Measurements from ENCODE around the gene CADPS. TPM values are rescaled to one million over a fixed set of nuclear protein-coding genes. Genes with fewer than 3 reads are reported as not detected.

Gene CADPS
- polyA plus RNA-seq, 3 donors, result 1.2 to 2.4 (median 1.2) TPM

DNA sequence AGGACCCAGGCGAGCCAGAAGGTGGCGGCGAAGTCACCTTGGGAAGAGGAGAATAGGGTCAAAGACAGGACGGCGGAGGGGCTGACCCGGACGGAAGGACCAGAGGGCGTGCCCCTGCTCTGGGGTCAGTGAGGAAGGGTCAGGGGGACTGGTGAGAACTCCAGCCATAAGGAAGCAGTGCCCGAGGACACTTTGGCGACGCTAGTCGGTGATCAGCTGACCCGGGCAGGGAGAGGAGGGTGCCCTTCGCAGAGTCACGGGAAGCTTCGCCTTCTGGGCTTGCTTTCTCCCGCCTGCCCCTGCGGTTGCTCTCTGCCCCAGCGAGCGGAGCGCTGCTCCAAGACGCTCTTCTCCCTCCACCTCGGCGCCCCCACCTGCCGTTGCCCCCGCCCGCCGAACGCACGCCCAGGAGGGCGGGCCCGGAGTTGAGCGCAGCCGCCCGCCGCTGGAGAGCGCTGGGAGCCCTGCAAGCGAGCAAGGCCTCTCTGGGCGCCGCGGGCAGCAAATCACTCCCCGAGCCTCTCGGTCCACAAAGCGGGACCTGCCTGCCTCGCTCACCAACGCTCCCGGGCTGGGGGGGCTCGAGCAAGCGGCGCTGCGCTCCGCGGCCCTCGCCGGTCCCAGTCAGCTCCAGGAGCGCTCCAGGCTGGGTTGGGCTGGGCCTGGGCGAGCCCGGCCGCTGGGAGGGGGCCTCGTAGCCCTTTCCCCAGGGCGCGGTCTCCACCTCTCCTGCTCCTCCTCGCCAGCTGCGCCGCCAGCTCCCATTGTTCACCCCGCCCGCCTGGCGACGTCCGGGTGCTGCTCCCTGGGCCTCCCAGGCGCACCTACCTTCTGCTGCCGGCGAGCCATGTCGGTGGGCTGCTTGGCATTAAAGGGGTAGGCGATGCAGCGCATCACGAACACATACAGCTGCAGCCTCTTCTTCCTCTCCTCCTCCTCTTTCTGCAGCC lies 1.2 kb downstream of the CADPS start:
- DNase-seq (ENCODE audit: low read depth in 3 of 3, low spot score in 2 of 3), result no peak

GRCh38 chr3:62873451-62873760 lies 1.8 kb downstream of the CADPS start:
- no peak for DNase-seq (ENCODE audit: low read depth in 3 of 3, low spot score in 2 of 3)

DNA sequence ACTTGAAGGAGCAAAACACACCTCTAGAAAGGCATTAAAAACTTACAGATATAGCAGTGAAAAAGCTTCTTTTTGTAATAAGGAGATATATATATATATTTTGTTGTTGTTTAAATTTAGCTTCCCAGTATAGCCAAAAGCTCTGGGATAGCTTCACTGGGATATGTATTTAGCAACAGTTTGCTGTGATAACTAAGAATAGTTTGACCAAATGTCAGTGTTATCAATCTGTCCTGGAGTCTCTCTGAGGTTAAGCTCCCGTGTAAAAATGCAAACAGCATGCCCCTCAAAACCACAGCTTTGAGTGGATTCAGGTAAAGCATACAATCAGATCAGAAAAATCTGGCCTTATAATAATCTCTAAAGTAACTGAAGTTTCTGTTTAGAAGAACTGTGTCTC lies 2.9 kb downstream of the CADPS start:
- DNase-seq (ENCODE audit: low read depth in 3 of 3, low spot score in 2 of 3), result no peak

DNA sequence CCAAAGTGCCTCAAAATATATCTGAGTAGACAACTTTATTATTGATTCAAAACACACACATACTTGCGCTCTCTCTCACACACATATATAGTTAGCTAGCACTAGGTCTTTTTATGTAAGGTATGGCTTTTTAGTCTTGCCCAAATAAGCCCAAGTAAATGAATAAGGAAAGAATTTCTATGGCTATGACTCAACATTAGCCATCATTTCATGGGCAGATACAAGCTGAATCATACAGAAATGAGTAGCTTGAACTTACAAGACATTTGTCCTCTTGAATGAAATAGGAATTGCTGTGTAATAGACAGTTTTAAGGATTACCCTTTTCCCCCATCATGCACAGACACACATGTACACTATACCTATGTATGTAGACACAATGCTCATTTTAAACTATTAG lies 4.9 kb downstream of the CADPS start:
- DNase-seq (ENCODE audit: low read depth in 3 of 3, low spot score in 2 of 3), result no peak

- DNase-seq (ENCODE audit: low read depth in 3 of 3, low spot score in 2 of 3), result no peak
Observed at GRCh38 chr3:62863648-62864047, 11.6 kb downstream of the CADPS start.

DNA sequence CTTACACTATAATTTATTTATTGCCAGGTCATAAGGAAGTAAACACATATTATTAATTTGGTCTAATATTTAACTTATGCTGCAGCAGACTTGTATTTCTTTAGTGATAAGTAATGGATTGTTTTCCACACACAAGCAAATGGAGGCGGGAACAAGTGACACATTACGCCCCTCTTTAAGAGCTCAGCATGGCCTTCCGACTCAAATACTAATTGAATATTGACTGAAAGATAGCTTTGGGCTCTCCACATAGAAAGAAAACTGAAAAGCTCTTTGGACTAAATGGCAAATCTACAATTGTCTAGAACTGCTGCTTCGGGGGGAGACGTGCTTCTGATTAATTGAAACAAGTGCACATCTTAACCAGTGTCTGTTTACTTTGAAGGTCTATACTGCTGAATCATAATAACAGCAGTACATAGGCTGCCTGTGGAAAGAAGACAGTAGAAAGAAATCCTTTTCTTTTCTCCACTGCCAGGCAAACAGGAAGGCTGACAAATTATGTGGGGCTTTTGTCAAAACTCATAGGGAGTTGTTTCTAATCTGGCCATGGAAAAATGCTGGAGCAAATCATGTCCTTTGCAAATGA lies 15.9 kb downstream of the CADPS start:
- no peak for DNase-seq (ENCODE audit: low read depth in 3 of 3, low spot score in 2 of 3)

DNA sequence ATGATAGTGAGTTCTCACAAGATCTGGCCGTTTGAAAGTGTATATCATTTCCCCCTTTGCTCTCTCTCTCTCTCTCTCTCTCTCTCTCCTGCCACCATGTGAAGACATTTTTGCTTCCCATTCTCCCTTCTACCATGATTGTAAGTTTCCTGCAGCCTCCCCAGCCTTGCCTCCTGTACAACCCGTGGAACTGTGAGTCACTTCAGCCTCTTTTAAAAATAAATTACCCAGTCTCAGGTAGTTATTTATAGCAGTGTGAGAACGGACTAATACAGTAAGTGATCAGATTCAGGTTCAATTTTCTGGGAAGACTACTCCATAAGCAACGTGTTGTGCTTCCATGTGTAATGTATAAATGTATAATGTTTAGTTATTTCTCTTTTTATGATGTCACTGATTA lies 29.2 kb downstream of the CADPS start:
- DNase-seq (ENCODE audit: low read depth in 3 of 3, low spot score in 2 of 3), result no peak

DNA sequence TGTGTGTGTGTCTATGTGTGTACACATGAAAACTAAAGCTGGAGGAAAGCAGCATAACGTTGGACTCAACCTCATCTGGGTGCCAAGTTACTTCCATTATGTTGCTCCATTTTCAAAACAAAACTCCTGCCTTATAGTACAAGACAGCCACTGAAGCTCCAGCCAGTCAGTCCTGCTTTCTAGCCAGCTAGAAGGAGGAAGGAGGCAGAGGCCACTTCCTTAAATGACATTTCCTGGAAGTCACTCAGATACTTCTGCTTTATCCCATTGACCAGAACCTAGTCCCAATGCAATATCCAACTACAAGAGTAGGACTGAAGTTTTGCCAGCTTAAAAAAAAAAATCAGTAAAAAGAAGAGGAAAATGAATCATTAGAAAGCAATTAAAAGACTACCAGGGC lies 31.7 kb downstream of the CADPS start:
- no peak for DNase-seq (ENCODE audit: low read depth in 3 of 3, low spot score in 2 of 3)

- DNase-seq (ENCODE audit: low read depth in 3 of 3, low spot score in 2 of 3), result no peak
Observed at GRCh38 chr3:62839748-62840147, 35.5 kb downstream of the CADPS start.

GRCh38 chr3:62837145-62837787 lies 38.0 kb downstream of the CADPS start:
- DNase-seq (ENCODE audit: low read depth in 3 of 3, low spot score in 2 of 3), result no peak

GRCh38 chr3:62835554-62836236 lies 39.5 kb downstream of the CADPS start:
- no peak for DNase-seq (ENCODE audit: low read depth in 3 of 3, low spot score in 2 of 3)

DNA sequence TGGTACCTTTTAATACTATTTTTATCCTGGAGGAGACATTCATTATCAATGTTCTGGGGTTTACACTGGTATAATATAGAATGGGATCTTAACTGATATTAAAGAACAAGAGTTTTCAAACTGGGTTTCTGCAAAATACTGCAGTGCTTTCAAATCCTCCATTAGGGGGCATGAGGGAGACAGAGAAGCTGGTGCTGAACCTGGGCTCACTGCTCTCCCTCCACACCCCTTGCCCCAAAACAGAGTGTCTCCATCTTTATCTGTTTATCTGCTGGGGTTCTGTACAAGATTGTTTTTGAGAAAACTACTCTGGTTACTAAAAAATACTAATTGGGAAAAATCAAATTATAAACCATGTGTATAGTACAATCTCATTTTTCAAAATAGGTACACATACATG lies 41.7 kb downstream of the CADPS start:
- DNase-seq (ENCODE audit: low read depth in 3 of 3, low spot score in 2 of 3), result no peak

- DNase-seq (ENCODE audit: low read depth in 3 of 3, low spot score in 2 of 3), result no peak
Observed at GRCh38 chr3:62832553-62832952, 42.7 kb downstream of the CADPS start.

- DNase-seq (ENCODE audit: low read depth in 3 of 3, low spot score in 2 of 3), result no peak
Observed at GRCh38 chr3:62830727-62831322, 44.4 kb downstream of the CADPS start.

DNA sequence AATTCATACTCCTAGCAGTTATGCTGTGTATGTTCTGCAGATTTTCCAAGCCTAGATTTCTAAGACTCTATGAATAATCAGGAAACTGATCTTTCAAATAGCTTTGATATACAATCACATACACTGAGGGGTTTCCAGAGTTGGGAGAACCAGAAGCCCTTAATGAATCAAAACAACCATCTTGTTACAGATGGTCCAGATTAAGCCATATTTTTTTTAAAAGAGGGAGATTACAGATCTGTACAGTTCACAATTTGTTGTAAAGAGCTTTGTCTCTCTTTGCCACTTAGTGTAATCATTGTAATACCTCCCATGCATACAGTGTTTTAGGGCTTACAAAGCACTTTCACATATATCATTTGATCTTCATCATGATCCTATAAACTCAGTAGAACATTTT lies 47.7 kb downstream of the CADPS start:
- no peak for DNase-seq (ENCODE audit: low read depth in 3 of 3, low spot score in 2 of 3)

DNA sequence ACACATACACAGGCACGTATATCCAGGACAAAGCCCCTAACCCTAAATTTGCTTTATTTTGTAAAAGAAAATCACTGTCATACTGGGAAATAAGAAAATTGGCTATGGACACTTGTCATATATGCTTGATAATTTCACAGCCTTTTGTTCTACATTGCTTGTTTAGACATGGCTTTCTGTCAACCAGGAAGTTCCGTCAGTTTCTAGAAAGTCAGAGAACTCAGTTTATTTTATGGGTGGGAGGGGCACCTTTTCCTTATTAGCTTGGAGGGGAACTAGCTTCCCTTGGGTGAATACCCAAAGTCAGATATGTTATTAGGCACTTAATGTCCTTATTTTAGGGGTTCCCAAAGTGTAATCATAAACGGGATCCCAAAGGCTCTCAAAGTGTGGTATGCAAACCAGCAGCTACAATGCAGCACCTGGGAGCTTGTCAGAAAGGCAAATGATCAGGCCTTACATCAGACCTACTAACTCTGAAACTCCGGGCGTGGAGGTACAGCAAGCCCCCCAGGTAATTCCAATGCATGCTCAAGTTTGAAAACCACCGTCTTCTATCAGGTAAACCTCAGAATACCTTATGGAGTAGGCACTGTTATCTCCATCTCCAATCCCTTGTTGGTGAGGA lies 50.1 kb downstream of the CADPS start:
- DNase-seq (ENCODE audit: low read depth in 3 of 3, low spot score in 2 of 3), result no peak

- DNase-seq (ENCODE audit: low read depth in 3 of 3, low spot score in 2 of 3), result no peak
Observed at GRCh38 chr3:62823461-62824050, 51.7 kb downstream of the CADPS start.

DNA sequence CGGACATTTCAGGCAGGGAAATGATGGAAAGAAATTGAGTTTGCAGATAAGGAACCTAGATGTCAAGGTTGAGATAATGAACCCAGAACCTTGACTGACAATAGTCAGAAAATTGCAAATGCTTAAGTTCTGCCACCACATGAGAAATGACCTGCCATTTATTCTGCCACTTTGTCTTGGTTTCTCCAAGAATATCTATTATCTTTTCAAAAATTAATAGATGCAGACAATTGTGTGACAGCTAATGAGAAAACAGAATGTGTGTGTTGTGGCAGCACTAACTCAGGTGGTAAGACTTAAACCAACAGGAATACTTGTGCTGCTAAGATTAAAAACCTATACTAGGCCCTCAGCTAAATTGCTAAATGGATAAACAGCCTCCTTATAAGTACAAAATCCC lies 52.3 kb downstream of the CADPS start:
- DNase-seq (ENCODE audit: low read depth in 3 of 3, low spot score in 2 of 3), result no peak

- DNase-seq (ENCODE audit: low read depth in 3 of 3, low spot score in 2 of 3), result no peak
Observed at GRCh38 chr3:62818347-62818746, 56.9 kb downstream of the CADPS start.

- DNase-seq (ENCODE audit: low read depth in 3 of 3, low spot score in 2 of 3), result no peak
Observed at GRCh38 chr3:62817678-62818077, 57.5 kb downstream of the CADPS start.
